ENCODE results near the gene FABP7.

The FABP7 gene

GRCh38 chr6:122755901-122756300 lies 23.6 kb upstream of the FABP7 start:
- Histone ChIP-seq H2AFZ (ENCODE audit: low read depth, low read length) (no peak overlapping the region), H3K4me2 (ENCODE audit: low read length) (no peak overlapping the region), H3K4me1 (ENCODE audit: low read length) (peaks cover 12% of the 10 kb centered on the region), H3K9me3 (ENCODE audit: insufficient read depth, low read length) (no peaks in the 10 kb centered on the region), H3K36me3 (replicated peaks; ENCODE audit: low read depth, low read length) (no peaks in the 10 kb centered on the region), H3K4me3 (ENCODE audit: low read length) (no peak overlapping the region), H3K79me2 (ENCODE audit: low read length) (no peaks in the 10 kb centered on the region), H4K20me1 (ENCODE audit: insufficient read depth, low read length) (no peaks in the 10 kb centered on the region), H3K27me3 (ENCODE audit: low read depth, low read length) (no peaks in the 10 kb centered on the region), H3K9ac (ENCODE audit: low read length) (no peak overlapping the region), H3K27ac (ENCODE audit: low read length) (no peak overlapping the region)
- TF ChIP-seq, protein P1, sequence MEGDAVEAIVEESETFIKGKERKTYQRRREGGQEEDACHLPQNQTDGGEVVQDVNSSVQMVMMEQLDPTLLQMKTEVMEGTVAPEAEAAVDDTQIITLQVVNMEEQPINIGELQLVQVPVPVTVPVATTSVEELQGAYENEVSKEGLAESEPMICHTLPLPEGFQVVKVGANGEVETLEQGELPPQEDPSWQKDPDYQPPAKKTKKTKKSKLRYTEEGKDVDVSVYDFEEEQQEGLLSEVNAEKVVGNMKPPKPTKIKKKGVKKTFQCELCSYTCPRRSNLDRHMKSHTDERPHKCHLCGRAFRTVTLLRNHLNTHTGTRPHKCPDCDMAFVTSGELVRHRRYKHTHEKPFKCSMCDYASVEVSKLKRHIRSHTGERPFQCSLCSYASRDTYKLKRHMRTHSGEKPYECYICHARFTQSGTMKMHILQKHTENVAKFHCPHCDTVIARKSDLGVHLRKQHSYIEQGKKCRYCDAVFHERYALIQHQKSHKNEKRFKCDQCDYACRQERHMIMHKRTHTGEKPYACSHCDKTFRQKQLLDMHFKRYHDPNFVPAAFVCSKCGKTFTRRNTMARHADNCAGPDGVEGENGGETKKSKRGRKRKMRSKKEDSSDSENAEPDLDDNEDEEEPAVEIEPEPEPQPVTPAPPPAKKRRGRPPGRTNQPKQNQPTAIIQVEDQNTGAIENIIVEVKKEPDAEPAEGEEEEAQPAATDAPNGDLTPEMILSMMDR (IDR thresholded peaks at IDR 0.05; ENCODE audit: low read depth, low read length), result no peak
- TF ChIP-seq EZH2phosphoT487 (IDR thresholded peaks at IDR 0.05; ENCODE audit: low read depth), result no peak

DNA sequence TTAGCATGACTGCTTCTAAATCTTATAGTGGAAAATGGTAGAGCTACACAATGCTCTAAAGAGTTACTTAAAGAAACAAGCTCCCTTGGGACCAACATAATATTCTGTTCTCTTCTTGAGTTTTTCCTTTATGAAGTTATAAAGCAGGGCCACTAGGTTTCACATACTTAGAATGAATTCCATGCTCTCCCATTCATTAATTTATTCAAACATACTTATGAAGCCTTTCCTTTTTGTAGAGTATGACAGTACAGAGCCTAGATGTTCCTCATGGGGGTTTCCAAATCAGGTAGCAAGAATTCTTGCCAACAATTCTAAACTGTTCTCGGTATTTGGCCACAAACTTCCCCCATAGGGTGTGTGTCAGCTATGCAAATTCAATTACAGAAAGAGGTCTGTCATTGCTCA lies 20.6 kb upstream of the FABP7 start:
- Histone ChIP-seq H3K4me2 (ENCODE audit: low read length) (0 out of 2 replicates have a peak overlapping the region, but pooled peaks have one; percentile 0), H3K36me3 (replicated peaks; ENCODE audit: low read depth, low read length) (no peaks in the 10 kb centered on the region), H3K4me1 (ENCODE audit: low read length) (peaks cover 7% of the 10 kb centered on the region), H3K27ac (ENCODE audit: low read length) (no peak overlapping the region), H3K9me3 (ENCODE audit: insufficient read depth, low read length) (no peaks in the 10 kb centered on the region), H3K79me2 (ENCODE audit: low read length) (no peaks in the 10 kb centered on the region), H3K4me3 (ENCODE audit: low read length) (no peak overlapping the region), H4K20me1 (ENCODE audit: insufficient read depth, low read length) (no peaks in the 10 kb centered on the region), H3K9ac (ENCODE audit: low read length) (no peak overlapping the region), H3K27me3 (ENCODE audit: low read depth, low read length) (no peaks in the 10 kb centered on the region), H2AFZ (ENCODE audit: low read depth, low read length) (no peak overlapping the region)
- TF ChIP-seq, protein P1 (IDR thresholded peaks at IDR 0.05; ENCODE audit: low read depth, low read length), result no peak
- no peak for TF ChIP-seq EZH2phosphoT487 (IDR thresholded peaks at IDR 0.05; ENCODE audit: low read depth)

GRCh38 chr6:122760330-122760729 lies 19.2 kb upstream of the FABP7 start:
- Histone ChIP-seq H3K27me3 (ENCODE audit: low read depth, low read length) (no peaks in the 10 kb centered on the region), H4K20me1 (ENCODE audit: insufficient read depth, low read length) (no peaks in the 10 kb centered on the region), H3K4me3 (ENCODE audit: low read length) (no peak overlapping the region), H3K36me3 (replicated peaks; ENCODE audit: low read depth, low read length) (no peaks in the 10 kb centered on the region), H3K9ac (ENCODE audit: low read length) (no peak overlapping the region), H3K9me3 (ENCODE audit: insufficient read depth, low read length) (no peaks in the 10 kb centered on the region), H3K4me2 (ENCODE audit: low read length) (no peak overlapping the region), H3K27ac (ENCODE audit: low read length) (no peak overlapping the region), H3K4me1 (ENCODE audit: low read length) (peaks cover 7% of the 10 kb centered on the region), H2AFZ (ENCODE audit: low read depth, low read length) (no peak overlapping the region), H3K79me2 (ENCODE audit: low read length) (no peaks in the 10 kb centered on the region)
- TF ChIP-seq EZH2phosphoT487 (IDR thresholded peaks at IDR 0.05; ENCODE audit: low read depth), result no peak
- TF ChIP-seq, protein P1 (IDR thresholded peaks at IDR 0.05; ENCODE audit: low read depth, low read length), result no peak

GRCh38 chr6:122766256-122766655 lies 13.3 kb upstream of the FABP7 start:
- no peak for TF ChIP-seq EZH2phosphoT487 (IDR thresholded peaks at IDR 0.05; ENCODE audit: low read depth)
- TF ChIP-seq, protein P1 (IDR thresholded peaks at IDR 0.05; ENCODE audit: low read depth, low read length), result no peak
- no peaks in the 10 kb centered on the region for H3K4me1 ChIP-seq (ENCODE audit: low read length)
- no peaks in the 10 kb centered on the region for H3K27me3 ChIP-seq (ENCODE audit: low read depth, low read length)
- H3K36me3 ChIP-seq (replicated peaks; ENCODE audit: low read depth, low read length), result no peaks in the 10 kb centered on the region
- H3K9ac ChIP-seq (ENCODE audit: low read length), result no peak overlapping the region
- H3K79me2 ChIP-seq (ENCODE audit: low read length), result no peaks in the 10 kb centered on the region
- no peaks in the 10 kb centered on the region for H3K9me3 ChIP-seq (ENCODE audit: insufficient read depth, low read length)
- no peak overlapping the region for H3K4me2 ChIP-seq (ENCODE audit: low read length)
- no peak overlapping the region for H3K4me3 ChIP-seq (ENCODE audit: low read length)
- H3K27ac ChIP-seq (ENCODE audit: low read length), result no peak overlapping the region
- no peak overlapping the region for H2AFZ ChIP-seq (ENCODE audit: low read depth, low read length)
- H4K20me1 ChIP-seq (ENCODE audit: insufficient read depth, low read length), result no peaks in the 10 kb centered on the region

Measured in OCI-LY3 (cell line).